GM18519 (cell line): ENCODE measurements around the gene VPS29.
"Not testable (repeated sequence)": the region's sequence is repeated elsewhere in the genome, so short reads cannot be mapped to it uniquely, and the experiment has no call there.

Source experiments
- ATAC-seq: cut with Tn5 transposase; IDR thresholded peaks from one replicate; pipeline ENCODE4 v1.9.1; 2021; ENCODE audit warnings: mild to moderate bottlenecking, moderate library complexity; ENCODE audit not compliant: unreplicated experiment, low FRiP score

VPS29 gene

DNA sequence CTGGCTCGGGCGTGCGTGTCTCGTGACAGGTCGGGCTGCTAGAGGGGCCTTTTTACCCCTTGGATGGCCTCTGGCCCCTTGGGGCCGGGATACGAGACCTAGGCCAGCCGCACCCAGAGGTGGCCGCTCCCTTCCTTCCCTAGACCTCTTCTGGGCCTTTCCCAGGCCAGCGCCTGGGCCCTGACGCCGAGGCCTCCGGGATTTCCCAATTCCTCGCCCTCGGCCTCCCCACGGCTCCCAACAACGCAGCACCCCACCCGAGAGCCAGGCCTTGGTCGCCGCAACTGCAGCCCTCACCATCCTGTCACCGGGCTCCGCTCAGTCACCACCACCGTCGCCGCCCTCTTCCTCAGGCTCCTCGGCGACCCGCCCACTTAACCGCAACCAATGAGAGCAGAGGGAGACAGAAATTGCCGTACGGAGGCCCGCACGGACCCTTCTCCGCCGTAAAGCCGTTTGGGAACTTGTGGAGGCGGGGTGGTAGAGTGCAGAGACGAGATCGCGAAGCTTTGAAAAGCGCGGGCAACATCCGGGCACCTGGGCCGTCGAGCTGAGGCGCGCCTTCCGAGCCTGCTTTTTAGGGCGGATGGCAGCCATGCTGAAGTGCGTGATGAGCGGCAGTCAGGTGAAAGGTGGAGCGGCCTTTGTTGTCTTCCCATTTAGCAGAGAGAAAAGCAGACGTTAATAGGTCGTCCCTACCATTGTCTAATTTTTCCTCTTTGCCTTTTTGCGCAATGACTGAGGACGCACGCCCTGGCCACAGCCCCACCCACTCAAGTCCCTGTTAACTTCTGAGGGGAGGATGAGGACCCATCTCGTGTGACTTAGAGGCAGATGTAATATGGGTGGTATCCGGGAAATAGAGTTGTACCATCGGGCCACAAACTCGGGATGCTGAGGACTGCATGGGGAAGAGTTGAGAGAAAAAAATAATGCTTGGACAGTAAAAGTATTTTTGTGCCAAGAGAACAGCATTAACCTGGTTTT lies at the start of gene VPS29, which contains the start of gene RAD9B:
TSS of gene VPS29 (minus strand) at position 360 of the 987 bp plus-strand sequence. CDS start at position 300, 60 bp downstream.
TSS of gene RAD9B (plus strand) at position 580 of the 987 bp plus-strand sequence. CDS start at position 587, 7 bp downstream.
- ATAC-seq = peak; percentile 76

DNA sequence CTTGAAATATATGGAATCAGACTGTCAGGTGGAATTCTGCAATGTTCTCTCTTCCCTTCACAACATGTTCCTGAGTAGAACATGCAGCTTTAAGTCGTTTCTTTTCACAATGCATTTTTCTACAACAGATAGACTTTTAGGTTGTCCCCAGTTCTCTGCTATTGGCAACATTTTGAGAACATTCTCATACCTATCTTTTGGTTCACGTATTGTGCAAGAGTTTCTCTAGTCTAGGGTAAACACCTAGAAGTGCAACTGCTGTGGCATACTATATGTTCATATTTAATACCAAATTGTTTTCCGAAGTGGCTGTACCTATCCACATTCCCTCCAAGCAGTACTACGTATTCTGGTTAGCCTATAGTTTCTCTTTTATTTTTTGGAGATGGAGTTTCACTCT lies 49.1 kb upstream of the VPS29 start:
- ATAC-seq = no peak

DNA sequence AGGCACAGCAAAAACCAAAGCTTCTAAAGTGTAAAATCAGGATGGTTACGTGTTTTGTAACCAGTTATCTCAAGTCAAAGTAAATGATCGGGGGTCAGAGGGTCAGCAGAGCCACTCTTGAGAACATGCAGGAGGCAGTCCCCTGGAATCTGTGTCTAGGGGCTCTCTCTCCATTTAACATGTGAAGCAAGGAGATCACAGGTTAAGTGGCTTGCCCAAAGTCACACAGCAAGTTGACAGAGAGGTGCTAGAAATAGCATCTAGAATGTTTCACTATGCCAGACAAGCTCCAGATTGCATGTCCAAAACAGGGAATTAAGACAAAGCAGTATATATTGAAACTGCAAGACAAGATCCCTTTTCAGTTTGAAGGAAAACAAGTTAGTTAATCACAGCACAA lies 47.8 kb upstream of the VPS29 start:
- no peak for ATAC-seq

DNA sequence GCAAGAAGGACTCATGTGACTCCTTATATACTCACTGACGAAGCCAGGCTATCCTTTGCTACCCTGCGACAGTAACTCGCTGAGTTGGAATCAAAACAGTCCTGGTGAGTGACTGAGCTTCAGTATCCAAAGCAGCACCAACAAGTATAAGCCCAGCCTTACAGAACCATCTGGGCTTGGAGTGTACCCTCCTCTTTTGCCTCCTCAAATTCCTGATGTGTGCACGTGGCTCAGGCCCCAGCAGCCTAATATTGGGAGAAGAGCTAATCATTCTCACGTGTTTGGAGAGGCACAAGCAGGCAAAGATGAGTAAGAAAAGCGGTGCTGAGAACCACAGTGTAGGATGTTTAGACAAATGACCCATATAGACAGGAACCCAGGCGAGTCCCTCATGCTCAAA lies 46.8 kb upstream of the VPS29 start:
- ATAC-seq = no peak

DNA sequence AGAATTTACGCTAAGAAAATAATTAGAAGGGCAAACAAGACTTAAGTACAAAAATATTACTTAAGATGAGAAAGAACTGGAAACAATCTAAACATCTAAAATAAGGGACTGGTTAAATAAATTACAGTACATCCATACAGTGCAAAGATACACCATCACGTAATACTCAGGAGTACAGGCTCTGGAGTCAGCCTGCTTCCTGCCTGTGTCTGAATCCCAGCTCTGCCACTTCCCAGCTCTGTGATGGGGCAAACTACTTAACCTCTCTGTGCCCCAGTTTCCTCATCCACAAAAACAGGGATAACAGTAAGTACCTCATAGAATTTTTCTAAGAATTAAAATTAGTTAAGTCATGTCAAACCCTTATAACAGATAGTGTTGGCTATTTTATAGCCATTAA lies 45.2 kb upstream of the VPS29 start:
- ATAC-seq = no peak

DNA sequence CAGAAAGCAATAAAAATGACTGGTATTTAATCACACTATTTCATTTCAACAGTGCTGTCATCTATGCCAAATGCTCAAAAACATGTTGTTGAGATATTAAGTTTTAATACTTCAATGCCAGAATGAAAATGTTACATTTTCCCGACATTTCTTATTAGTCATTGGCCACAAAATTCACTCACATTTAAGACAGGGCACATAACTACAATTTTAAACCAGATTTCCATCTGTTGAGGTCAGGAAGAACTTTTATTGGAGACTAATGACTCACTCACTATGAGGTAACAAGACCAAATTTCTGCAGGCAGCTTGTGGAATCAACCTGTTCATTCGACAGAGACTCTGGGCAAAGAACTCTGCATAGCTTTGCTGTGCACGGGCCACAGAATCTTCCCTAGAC lies 44.4 kb upstream of the VPS29 start:
- no peak for ATAC-seq

DNA sequence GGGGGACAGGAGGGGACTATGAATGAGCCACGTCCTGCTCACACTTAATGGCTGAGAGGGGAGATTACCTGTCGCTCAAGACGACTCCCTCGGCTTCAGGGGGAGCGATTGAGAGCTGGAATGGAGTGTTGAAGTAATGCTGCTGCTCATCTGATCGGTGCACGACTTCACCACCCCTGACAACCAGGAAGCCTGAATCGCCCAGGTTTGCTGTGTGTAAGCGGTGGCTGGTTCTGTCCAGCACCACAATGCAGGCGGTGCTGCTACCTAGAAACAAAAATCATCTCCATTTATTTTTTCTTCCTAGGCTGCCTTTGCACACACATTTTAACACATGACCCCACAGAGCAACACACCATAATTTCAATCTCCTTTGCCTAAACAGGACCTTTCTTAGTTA lies 43.9 kb upstream of the VPS29 start:
- ATAC-seq = no peak

DNA sequence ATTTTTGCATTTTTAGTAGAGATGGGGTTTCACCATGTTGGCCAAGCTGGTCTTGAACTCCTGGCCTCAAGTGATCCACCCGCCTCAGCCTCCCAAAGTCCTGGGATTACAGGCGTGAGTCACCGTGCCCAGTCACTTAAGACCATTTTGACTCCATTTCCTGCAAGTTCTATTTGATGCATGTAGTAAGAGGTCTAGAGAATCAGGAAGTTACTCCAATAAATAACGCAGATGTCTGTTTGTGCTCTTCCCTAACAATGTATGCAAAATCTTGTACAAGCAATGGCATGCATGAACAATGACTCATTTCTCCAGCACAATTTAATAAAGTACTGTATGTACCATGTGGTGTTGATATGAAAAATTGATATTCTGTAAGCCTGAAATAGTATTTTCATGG lies 43.3 kb upstream of the VPS29 start:
- not testable (repeated sequence) for ATAC-seq

DNA sequence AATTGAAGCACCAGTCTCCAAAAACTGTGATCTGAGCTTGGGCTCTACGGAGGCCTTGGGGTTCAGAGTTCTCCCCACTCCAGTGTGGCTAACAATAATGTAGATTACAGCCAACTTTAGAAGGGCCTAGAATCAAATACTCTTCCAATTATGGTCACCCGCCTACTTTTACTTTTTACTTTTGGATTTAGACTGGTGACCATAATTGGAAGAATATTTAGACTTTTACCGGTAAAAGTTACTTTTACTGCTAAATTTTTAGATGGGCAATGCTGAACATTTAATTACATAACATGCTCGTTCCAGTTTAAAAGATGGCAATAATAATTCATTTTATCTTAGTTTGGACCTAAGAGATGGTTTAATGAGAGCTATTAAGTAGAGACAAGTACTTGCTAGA lies 42.1 kb upstream of the VPS29 start:
- no peak for ATAC-seq

DNA sequence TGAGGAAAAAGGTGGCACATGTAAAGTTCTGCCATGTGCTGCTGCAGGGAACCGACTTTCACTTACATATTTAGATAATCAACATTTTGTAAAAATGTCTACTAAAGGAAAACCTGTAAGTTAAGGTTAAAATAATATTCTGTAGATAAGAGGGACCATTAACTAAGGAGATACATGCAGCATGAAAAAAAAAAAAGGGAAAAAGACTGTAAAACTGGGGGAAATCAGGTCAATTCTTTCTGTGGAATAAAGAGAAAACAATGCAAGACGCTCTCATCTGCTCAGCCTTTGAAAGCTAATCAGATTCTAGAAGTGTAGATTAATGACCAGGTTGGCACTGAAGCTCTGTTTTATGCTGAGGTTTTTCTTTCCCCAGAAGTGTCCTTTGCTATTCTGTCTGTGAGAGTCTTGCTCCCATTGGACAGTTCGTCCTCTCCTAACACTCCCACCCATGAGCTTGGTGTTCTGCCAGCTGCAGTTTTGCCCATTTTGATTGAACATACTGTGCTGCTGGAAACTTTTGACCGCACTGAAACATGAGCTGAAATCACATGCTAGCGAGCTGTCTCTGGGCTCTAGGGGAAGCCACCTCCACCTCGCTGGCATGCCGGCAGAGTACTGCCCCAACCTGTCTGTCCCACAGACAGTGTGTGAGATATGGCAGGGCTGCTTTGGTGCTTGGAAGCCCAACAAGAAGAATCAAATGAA lies 41.5 kb upstream of the VPS29 start:
- ATAC-seq = no peak

DNA sequence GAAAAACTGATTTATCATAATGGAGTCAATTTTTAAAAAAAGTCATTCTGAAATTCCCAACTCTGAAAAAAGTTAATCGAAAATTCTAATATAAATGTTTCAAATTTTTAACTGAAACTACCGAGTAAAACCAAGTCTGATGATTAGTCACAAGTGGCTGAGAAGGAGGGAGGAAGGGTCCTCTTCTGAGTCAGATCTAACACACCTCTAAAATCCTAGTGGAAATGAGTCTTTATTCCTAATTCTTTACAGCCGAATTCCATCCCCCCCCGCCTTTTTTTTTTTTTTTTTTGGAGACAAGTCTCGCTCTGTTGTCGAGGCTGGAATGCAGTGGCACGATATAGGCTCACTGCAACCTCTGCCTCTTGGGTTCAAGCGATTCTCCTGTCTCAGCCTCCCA lies 38.1 kb upstream of the VPS29 start:
- no peak for ATAC-seq

DNA sequence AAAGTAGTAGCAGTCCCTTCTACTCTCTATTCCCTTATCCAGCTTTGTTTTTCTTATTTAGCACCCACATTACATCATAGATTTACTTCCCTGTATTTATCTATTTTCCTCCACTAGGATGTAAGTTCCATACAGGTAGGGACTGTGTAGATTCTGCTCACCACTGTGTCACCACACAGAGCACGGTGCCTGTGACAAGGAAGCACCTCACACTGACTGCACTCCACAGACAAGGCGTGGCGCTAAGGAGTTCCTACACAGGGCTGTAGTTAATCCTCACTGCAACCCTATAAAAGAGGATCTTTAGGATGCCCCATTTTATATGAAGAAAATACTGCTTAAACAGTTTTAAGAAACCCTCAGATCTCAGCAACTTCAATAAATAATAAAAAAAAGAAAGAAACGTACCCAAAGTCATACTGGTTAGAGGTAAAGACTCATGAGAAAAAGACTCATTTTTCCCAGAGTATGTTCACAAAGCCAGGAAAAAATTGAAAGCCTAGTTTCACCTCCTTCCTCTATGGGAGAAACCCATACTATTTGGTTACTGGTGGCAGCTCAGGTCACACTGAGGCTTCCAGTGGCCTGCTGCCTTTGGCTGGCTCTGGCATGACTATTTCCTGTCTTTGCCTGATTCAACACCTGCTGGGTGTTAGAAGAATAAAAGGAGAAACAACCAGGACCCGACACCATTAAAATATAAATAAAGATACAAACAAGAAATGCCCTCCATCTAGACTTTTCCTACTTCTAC lies 37.1 kb upstream of the VPS29 start:
- ATAC-seq = no peak

DNA sequence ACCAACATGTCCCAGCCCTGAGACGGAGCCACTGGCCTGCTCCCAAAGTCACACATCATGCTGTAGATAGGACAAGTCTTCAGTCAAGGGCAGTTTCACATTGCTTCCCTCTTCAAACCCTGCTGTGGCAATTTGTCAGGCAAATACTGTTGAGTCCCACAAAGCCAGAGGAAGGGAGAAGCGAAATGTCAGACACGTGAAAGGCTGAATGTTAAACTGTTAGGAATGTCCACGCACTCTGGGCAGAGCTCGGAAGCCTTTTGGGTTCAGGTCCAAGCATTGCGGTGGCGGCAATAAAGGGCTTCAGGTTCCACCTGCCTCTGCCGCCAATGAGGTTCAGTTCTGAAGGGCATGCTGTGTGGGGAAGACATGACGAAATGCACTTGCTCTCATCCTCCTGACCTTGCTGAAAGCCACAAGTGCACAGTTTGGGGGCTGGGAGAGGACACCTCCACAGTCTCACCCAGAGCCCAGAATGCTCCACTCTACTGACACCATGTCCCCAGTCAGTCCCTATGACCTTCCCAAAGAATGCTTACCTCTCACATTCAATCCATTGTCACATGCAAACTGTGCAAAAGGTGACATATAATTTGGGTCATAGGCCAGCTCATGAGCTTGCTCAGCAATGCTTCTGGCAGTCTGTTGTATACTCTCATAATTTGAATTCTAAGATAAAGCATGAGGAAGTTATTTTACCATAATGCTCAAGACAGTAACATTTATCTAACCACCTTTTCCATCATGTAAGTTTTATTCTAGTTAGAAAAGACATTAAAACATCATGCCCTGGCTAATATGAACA lies 35.9 kb upstream of the VPS29 start:
- ATAC-seq = no peak

DNA sequence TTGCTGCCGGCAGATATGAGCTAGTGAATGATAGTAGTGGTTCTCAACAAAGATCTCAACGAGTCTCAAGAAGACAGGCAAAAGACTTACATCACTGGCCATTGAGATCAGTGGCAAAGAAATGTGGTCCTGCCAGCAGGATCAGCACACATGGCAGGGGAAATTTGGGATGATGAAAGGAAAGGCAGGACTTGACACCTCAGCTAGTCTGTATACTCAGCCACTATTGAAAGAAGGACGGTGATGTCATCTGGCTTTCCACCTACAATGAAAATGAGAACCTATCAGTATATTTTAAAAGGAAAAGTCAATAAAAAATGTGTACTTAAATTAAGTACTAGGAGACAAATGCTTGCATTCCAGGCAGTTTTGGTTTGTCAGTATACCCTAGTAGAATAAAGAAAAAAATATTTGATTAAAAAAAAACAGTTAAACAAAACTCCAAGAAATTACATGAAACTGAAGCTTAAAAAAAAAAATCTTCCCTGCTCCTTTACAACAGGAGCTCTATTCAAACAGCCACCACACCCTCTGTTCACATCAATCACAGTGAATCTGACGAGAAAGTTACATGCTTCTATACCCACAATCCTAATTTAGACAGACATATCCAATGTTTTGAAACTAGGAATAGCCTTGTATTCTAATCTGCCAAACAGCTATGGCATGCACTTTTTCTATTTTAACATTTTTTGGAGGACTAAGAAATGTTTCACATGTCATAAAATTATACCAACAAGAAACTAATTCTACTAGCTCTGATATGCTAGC lies 35.1 kb upstream of the VPS29 start:
- no peak for ATAC-seq

DNA sequence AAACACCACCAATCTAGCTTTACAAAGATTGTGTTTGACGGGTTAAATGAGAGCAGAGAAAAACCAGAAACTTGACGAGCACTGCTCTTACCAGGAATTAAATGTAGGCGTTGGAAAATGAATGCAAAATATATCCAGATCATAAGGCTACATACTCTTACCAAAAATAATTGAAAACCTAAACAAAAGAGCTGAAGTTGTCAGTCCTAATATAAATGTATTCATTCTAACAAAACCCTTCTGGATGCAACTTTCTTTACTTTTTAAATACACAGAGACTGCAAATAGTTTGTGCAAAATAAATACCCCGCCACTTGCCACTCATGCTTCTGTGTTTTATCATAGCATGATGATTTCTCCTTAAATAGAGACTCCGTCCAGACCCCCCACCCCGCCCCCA lies 32.9 kb upstream of the VPS29 start:
- no peak for ATAC-seq

DNA sequence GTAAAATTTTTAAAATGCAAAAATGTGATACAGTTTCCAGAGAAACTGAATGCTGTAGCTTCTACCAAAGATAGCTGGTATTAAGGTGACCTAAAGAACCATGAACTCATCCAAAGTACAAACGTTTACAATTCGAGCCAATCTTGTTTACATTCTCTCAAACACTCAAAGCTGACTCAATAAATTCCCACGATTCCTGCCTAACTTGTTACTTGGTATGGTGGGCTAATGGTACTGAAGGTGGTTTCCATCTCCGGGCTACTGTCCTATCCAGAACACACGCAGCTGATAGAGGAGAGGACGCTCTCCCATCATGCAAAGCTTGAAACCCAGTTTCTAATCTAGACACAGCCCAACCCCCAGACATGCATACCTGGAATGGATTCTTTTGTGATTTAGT lies 31.7 kb upstream of the VPS29 start:
- no peak for ATAC-seq

DNA sequence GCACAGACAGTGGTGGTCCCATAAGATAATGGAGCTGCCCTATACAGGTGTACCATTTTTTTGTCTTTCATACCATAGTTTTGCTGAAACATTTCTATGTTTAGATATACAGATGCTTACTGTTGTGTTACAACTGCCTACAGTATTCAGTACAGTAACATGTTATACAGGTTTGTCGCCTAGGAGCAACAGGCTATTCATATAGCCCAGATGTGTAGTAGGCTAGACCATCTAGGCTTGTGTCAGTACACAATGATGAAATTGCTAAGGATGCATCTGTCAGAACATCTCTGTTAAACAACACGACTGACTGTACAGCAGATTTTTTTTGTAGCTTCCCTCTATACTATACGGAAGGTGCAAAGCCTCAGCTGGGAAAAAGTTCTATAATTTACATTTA lies 30.7 kb upstream of the VPS29 start:
- ATAC-seq = no peak

DNA sequence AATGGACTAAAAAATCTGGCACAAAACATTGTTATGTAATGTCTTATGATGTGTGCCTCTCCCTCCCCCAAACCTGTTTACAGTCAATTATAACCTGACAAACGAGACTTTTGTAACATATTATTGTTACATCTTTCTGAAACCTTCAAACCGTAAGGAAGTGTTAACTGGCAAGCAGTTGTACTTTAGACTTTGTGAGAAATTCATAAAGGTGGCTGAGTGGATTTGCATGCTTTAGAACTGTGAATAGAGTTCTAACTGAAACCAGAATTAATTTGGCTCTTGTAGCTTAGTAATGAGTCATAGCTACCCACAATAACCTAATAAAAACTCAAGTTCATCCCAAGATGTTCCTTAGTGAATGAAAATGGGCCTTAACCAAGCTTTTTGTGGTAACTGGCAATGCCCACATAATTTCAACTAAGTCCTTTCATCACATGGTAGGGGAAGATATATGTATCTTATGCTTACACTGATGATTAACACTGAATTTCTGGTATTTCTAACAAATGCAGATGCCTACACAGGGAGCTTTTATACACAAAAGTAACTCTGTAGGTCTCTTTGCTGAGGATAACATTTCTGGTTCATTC lies 29.9 kb upstream of the VPS29 start:
- ATAC-seq = peak; percentile 83

DNA sequence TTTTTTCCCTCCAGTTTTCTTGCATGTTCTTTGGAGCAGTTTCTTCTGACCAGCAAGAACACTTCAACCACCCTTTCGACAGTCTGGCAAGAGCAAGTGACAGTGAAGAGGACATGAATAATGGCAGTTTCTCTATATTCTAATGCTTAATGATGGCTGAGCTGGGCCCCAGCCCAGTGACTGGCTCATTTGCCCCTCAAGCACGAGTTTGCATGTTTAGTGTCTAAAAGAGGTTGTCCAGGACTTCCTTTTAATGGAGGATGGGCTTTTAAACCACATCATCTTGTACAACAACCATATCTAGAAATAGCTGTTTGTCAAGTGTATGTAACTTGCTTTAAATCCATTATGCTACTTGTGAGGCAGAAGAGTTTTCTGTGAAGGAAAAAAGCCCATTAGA lies 28.6 kb upstream of the VPS29 start:
- ATAC-seq = no peak
